Right ventricle myocardium inferior (tissue), 1 donor: Measurements from ENCODE around the gene GLE1. TPM values are rescaled to one million over a fixed set of nuclear protein-coding genes. Genes with fewer than 3 reads are reported as not detected.
A peak's percentile ranks its signal among the peaks of the same experiment; 100 is the strongest.
"Not testable (repeated sequence)": the region's sequence is repeated elsewhere in the genome, so short reads cannot be mapped to it uniquely, and the experiment has no call there.

Experiments
- ATAC-seq: fragments of 200-7000 bp; cut with Tn5 transposase; one replicate; pipeline ENCODE4 v1.9.1; 2020; ENCODE audit warnings: mild to moderate bottlenecking, moderate library complexity
- DNase-seq: peaks from one replicate; pipeline ENCODE4 v3.0.0; 2021; ENCODE audit errors: missing footprints
- intact Hi-C: fragments of 100-400 bp; cut with DNase I; formaldehyde crosslinking; loops from one replicate; pipeline ENCODE4 v1.11.0; 2022
- total RNA-seq: library from RNA; stranded (reverse); fragmentation: NEBNext Ultra II Directional; extraction: Animal tissue kit (Norgen Biotek cat#: 25700); gene quantifications from one replicate; pipeline ENCODE4 v1.2.1, GENCODE V29; 2021
- donor health status: DM: no; HTN: yes; CAD: no; lungs with severe emphysema.

Gene GLE1
- total RNA-seq, 1 donor from 2014 or later, result 19.5 TPM

DNA sequence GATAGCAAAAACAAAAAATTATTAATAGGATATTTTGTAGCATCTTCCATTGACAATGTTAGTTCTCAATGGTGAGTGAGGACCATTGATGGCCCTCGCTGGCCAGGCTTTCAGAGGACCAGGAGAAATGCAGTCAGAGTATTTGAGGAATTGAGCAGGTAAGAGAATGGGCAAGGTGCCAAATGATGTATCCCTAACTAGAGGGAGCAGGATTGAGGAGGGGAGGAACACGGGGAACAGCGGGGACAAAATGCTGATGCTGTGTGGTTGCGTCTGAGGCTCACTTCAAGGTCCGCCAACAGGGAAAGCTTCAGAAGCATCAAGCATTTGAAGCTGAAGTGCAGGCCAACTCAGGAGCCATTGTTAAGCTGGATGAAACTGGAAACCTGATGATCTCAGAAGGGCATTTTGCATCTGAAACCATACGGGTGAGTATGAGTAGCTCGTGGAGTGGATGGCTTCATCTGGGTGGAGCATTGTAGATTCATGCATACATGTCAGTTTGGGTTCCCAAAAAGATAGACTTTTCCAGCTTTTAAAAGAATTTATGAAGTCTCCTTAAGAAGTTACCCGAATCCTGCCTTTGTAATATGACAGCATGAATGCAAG is 64.1 kb downstream of the GLE1 start:
- no peak for ATAC-seq
- intact Hi-C loops, result loop anchor here (5.0 kb wide), 1 partner anchor 44 kb away; no protein-coding TSS in a partner anchor
- DNase-seq, result no peak

- no peak for DNase-seq
- ATAC-seq, result peak; percentile 39
- intact Hi-C loops, result no loop called here
Measured at GRCh38 chr9:128575469-128575868, 71.0 kb downstream of the GLE1 start.

DNA sequence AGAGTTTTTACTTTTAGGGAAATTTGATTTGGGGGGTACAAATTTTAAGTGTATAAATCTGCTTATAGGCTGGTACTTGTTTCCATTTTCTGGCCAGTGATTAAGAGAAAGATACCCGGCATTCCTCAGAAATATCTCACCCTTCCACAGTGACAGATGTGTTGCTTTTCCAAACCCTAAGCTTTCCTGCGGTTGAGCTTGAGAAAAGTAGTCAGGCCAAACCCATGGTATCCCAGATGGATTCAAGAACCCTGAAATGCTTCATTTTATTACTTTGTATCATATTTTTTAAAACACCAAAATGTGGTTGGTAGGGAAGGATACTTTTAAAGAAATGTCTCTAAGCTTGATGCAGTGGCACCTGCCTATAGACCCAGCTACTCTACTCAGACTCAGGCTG is 71.4 kb downstream of the GLE1 start:
- intact Hi-C loops, result no loop called here
- no peak for ATAC-seq

DNA sequence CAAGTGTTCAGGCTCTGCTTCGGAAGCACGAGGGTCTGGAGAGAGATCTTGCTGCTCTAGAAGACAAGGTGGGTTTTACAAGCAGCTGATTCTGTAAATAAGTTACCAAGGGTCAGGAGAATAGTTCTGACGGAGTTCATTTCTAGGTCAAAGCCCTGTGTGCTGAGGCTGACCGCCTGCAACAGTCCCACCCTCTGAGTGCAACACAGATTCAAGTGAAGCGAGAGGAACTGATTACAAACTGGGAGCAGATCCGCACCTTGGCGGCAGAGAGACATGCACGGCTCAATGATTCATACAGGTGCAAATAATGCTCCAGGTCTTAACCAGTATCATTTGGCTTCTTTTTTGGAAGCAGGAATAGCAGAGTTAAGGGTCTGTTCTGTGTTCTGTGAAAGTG is 72.7 kb downstream of the GLE1 start:
- ATAC-seq, result no peak
- DNase-seq, result no peak
- intact Hi-C loops, result no loop called here

More for the DNA sequence above, 71.4 kb downstream of the GLE1 start:
- no peak for DNase-seq

DNA sequence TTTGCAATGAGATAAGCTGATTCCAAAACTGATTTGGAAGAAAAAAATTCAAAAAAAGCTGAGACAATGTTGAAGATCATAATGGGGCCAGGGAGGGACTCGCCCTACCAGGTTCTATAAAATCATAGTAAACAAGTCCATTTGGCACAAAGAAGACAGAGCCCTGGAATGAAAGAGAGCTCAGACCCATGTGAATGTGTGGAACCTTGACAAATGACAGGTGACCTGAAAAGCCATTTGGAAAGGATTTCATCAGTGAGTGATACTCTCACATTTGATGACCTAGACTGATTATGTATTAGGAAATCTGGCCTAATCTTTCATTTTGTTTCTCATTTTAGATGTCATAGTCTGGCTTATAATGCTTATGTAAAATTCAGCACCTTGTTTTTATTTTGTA is 74.7 kb downstream of the GLE1 start:
- DNase-seq (no peak), ATAC-seq (no peak)
- intact Hi-C loops, result no loop called here

DNA sequence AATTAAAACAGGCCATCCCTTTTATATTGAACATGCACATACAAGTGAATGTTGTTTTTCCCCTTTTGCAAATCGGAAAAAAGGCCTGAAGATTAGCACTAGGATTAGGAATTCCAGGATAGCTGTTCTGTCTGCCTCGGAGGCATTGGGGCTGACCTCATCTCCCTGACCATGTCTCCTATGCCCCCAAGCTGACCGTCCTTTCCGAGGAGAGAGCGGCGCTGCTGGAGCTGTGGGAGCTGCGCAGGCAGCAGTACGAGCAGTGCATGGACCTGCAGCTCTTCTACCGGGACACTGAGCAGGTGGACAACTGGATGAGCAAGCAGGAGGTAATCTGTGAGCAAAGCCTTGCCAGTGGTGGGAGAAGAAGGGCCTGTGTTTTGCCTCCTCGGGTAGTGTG is 76.2 kb downstream of the GLE1 start:
- DNase-seq (no peak), ATAC-seq (no peak)
- intact Hi-C loops, result no loop called here

GRCh38 chr9:128585155-128585554 is 80.6 kb downstream of the GLE1 start:
- DNase-seq, intact Hi-C loops: not testable (repeated sequence)
- peak; percentile 82 for ATAC-seq

DNA sequence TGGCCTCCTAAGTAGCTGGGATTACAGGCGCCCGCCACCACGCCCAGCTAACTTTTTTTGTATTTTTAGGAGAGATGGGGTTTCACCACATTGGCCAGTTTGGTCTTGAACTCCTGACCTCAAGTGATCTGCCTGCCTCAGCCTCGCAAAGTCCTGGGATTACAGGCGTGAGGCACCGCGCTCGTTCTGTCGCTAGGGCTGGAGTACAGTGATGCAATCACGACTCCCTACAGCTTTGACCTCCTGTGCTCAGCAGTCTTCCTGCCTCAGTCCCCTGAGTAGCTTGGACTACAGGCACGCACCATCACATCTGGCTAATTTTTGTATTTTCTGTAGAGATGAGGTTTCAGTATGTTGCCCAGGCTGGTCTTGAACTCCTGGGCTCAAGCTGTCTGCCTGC is 82.4 kb downstream of the GLE1 start:
- intact Hi-C loops, ATAC-seq, DNase-seq: not testable (repeated sequence)

DNA sequence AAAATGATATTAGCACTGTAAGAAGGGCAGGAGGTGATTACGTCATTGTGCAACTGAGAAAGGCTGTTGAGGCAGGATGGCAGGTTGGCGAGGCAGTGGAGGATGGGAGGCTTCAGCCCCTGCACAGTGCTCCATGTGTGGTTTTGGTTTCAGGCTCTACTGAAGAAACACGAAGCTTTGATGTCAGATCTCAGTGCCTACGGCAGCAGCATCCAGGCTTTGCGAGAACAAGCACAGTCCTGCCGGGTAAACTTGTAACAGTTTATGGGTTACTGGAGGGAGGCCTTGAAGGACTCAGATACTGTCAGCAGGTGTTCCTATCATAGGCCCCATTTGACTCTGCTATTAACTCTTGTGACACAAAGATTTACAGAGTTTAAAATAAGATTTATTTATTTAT is 82.9 kb downstream of the GLE1 start:
- ATAC-seq (no peak), DNase-seq (no peak)
- intact Hi-C loops, result no loop called here

- DNase-seq (no peak), ATAC-seq (no peak)
- intact Hi-C loops, result no loop called here
Measured at GRCh38 chr9:128588581-128589233, 84.2 kb downstream of the GLE1 start.

Other genes starting within 250 kb of the GLE1 start
- 76.4 TPM for gene GOLGA2, start 228.7 kb upstream of the GLE1 start, total RNA-seq
- 14.9 TPM for gene SWI5, start 228.4 kb upstream of the GLE1 start, total RNA-seq
- gene TRUB2, start 182.3 kb upstream of the GLE1 start, total RNA-seq, result 37.4 TPM
- 29.1 TPM for gene COQ4, start 181.9 kb upstream of the GLE1 start, total RNA-seq
- 19.2 TPM for gene SLC27A4, start 164.2 kb upstream of the GLE1 start, total RNA-seq
- gene URM1, start 133.3 kb upstream of the GLE1 start, total RNA-seq, result 52.9 TPM
- gene CERCAM, start 83.9 kb upstream of the GLE1 start, total RNA-seq, result 7.8 TPM
- 10.8 TPM for gene ODF2, start 48.7 kb upstream of the GLE1 start, total RNA-seq
- gene SPTAN1, start 47.9 kb downstream of the GLE1 start, total RNA-seq, result 247 TPM
- gene DYNC2I2, start 152.1 kb downstream of the GLE1 start, total RNA-seq, result 40.1 TPM
- gene SET, start 184.5 kb downstream of the GLE1 start, total RNA-seq, result 175 TPM
- 8.5 TPM for gene PKN3, start 197.8 kb downstream of the GLE1 start, total RNA-seq
- gene ZDHHC12, start 219.4 kb downstream of the GLE1 start, total RNA-seq, result 6.4 TPM